Gastrocnemius medialis (tissue), 4 donors: ENCODE results near the gene DDX31. TPM values are rescaled to one million over a fixed set of nuclear protein-coding genes. Genes with fewer than 3 reads are reported as not detected.

Experiments used
- ATAC-seq, 2 donors: fragments of 150-250 bp; one replicate each; pipeline ENCODE4 v1.9.1; 2016
- DNase-seq, 2 donors: peaks; one replicate each; pipeline ENCODE4 v3.0.0-alpha.2; 2019
- H3K27ac ChIP-seq, 4 donors: fragments of 200-600 bp; sonication (generic); 1 replicate in 1 of 4; 2 replicates in 3 of 4; pipeline ENCODE4 v1.5.1; 2016 to 2018; ENCODE audit warnings: mild to moderate bottlenecking in 2 of 4, moderate library complexity in 1 of 4
- H3K27me3 ChIP-seq, 3 donors: fragments of 200-600 bp; sonication (generic) in 2 of 3; 1 replicate in 1 of 3; 2 replicates in 2 of 3; pipeline versions ENCODE4 v1.5.1 to v1.6.0; 2016 to 2019; ENCODE audit warnings: mild to moderate bottlenecking in 1 of 3, moderate library complexity in 1 of 3
- H3K36me3 ChIP-seq, 2 donors: fragments of 200-600 bp; sonication (generic) in 1 of 2; one replicate each; pipeline ENCODE4 v1.5.1; 2017 to 2018
- H3K4me1 ChIP-seq, 2 donors: fragments of 200-600 bp; sonication (generic) in 1 of 2; one replicate each; pipeline ENCODE4 v1.5.1; 2016 to 2017; ENCODE audit warnings: mild to moderate bottlenecking in 2 of 2
- H3K4me3 ChIP-seq, 4 donors: fragments of 200-600 bp; sonication (generic) in 3 of 4; 1 replicate in 1 of 4; 2 replicates in 3 of 4; pipeline ENCODE4 v1.5.1; 2016 to 2019; ENCODE audit warnings: mild to moderate bottlenecking in 2 of 4
- H3K9me3 ChIP-seq, 3 donors: fragments of 200-600 bp; sonication (generic) in 2 of 3; 1 replicate in 1 of 3; 2 replicates in 2 of 3; pipeline ENCODE4 v1.5.1; 2016 to 2019
- CTCF ChIP-seq, 5 experiments: fragments of 450-650 bp in 3 of 5; fragments of 200-600 bp in 2 of 5; sonication (generic) in 2 of 5; IDR thresholded peaks in 4 of 5; conservative IDR thresholded peaks in 1 of 5; 1 replicate in 4 of 5; 2 replicates in 1 of 5; pipeline ENCODE4 v1.5.1; 2016 to 2019; ENCODE audit warnings: antibody characterized with exemption in 5 of 5, mild to moderate bottlenecking in 3 of 5, moderate library complexity in 3 of 5
- POLR2A ChIP-seq, 2 donors: fragments of 450-650 bp; IDR thresholded peaks; one replicate each; pipeline ENCODE4 v1.6.1; 2017; ENCODE audit warnings: antibody characterized with exemption in 2 of 2, mild to moderate bottlenecking in 2 of 2, moderate library complexity in 2 of 2
- in situ Hi-C, 4 donors: fragments of 200-750 bp; cut with MboI; loops; one replicate each; pipeline versions ENCODE4 v1.15.0 to v1.8.0; 2017; ENCODE audit warnings: low sequenced_read_pairs in 4 of 4
- intact Hi-C: fragments of 100-400 bp; cut with DNase I; formaldehyde crosslinking; loops from one replicate; pipeline ENCODE4 v1.15.1; 2023; ENCODE audit warnings: low total_unique reads
- total RNA-seq, 4 donors: library from RNA; depleted of rRNA; stranded (reverse); fragments of >200 nt; gene quantifications; one replicate each; pipeline versions ENCODE4 v1.1.0 to v1.2.3, GENCODE V29; 2016

DDX31 gene
- total RNA-seq, 4 donors from 2014 or later = 5.4 to 8.8 (median 6.4) TPM

GRCh38 chr9:132592451-132592850 is 77.3 kb downstream of the DDX31 start:
- Histone ChIP-seq H3K9me3 (no peaks in the 10 kb centered on the region), H3K36me3 (peaks cover 0 to 16% of the 10 kb centered on the region in 2 donors), H3K4me3 (no peak overlapping the region), H3K27ac (no peak overlapping the region), H3K27me3 (peaks cover 46 to 55% (median 54%) of the 10 kb centered on the region in 3 donors), H3K4me1 (no peaks in the 10 kb centered on the region)
- ATAC-seq = no peak
- intact Hi-C loops (no loop called here), in situ Hi-C loops (no loop called here)
- DNase-seq = no peak
- TF ChIP-seq CTCF (IDR thresholded peaks at IDR 0.05 in 4 of 5, conservative IDR thresholded peaks at IDR 0.05 in 1 of 5) (no peak), POLR2A (IDR thresholded peaks at IDR 0.05) (no peak)

- DNase-seq (no peak), ATAC-seq (no peak)
- H3K36me3 ChIP-seq = peaks cover 0 to 16% of the 10 kb centered on the region in 2 donors
- intact Hi-C loops (no loop called here), in situ Hi-C loops (no loop called here)
- TF ChIP-seq CTCF (IDR thresholded peaks at IDR 0.05 in 4 of 5, conservative IDR thresholded peaks at IDR 0.05 in 1 of 5) (no peak), POLR2A (IDR thresholded peaks at IDR 0.05) (no peak)
- H3K4me1 ChIP-seq = no peaks in the 10 kb centered on the region
- no peaks in the 10 kb centered on the region for H3K9me3 ChIP-seq
- H3K27me3 ChIP-seq = peaks cover 52 to 61% (median 60%) of the 10 kb centered on the region in 3 donors
- H3K4me3 ChIP-seq = no peak overlapping the region
- no peak overlapping the region for H3K27ac ChIP-seq
Observed at GRCh38 chr9:132591751-132592314, 78.0 kb downstream of the DDX31 start.

DNA sequence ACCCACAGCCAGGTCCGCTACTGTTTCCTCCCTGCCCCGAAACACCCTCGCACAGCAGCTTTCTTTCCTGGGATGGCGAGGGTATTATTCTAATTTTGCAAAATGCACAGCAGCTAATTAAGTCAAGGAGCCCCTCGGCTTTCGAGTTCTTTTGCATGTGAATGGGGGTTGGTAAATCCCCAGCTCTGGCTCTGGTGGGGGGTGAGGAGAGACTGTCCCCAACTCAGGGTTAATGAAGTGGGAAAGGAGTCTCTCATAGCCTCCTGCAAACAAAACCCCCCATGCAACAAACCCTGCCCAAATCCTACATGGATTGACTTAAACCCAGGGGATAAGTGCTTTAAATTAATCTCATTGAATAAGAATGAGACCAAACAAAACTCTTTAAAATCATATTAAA is 78.5 kb downstream of the DDX31 start:
- H3K4me3 ChIP-seq = no peak overlapping the region
- ATAC-seq (no peak), DNase-seq (no peak)
- no peaks in the 10 kb centered on the region for H3K4me1 ChIP-seq
- H3K27ac ChIP-seq = no peak overlapping the region
- in situ Hi-C loops (no loop called here), intact Hi-C loops (no loop called here)
- peaks cover 0 to 16% of the 10 kb centered on the region in 2 donors for H3K36me3 ChIP-seq
- no peak for TF ChIP-seq POLR2A (IDR thresholded peaks at IDR 0.05)
- TF ChIP-seq CTCF (IDR thresholded peaks at IDR 0.05 in 4 of 5, conservative IDR thresholded peaks at IDR 0.05 in 1 of 5) = no peak
- H3K9me3 ChIP-seq = no peaks in the 10 kb centered on the region
- peaks cover 58 to 67% (median 66%) of the 10 kb centered on the region in 3 donors for H3K27me3 ChIP-seq

- Histone ChIP-seq H3K36me3 (peaks cover 0 to 16% of the 10 kb centered on the region in 2 donors), H3K4me1 (no peaks in the 10 kb centered on the region), H3K9me3 (no peaks in the 10 kb centered on the region), H3K27me3 (peaks cover 65 to 73% (median 73%) of the 10 kb centered on the region in 3 donors), H3K27ac (no peak overlapping the region), H3K4me3 (no peak overlapping the region)
- DNase-seq = no peak
- in situ Hi-C loops = no loop called here
- intact Hi-C loops = no loop called here
- TF ChIP-seq CTCF (IDR thresholded peaks at IDR 0.05 in 4 of 5, conservative IDR thresholded peaks at IDR 0.05 in 1 of 5) = no peak
- TF ChIP-seq POLR2A (IDR thresholded peaks at IDR 0.05) = no peak
- no peak for ATAC-seq
Observed at GRCh38 chr9:132590318-132591182, 79.2 kb downstream of the DDX31 start.
